Measurements from ENCODE around the gene DNAJC18.
A peak's percentile ranks its signal among the peaks of the same experiment; 100 is the strongest.
"Not testable (repeated sequence)": the region's sequence is repeated elsewhere in the genome, so short reads cannot be mapped to it uniquely, and the experiment has no call there.

Gene DNAJC18

GRCh38 chr5:139402561-139403158 is 36.7 kb downstream of the DNAJC18 start:
- DNase-seq = peak; percentile 68

- no peak for DNase-seq
Observed at GRCh38 chr5:139401546-139401945, 37.8 kb downstream of the DNAJC18 start.

GRCh38 chr5:139399501-139400121 is 39.7 kb downstream of the DNAJC18 start:
- no peak for DNase-seq

- DNase-seq = no peak
Observed at GRCh38 chr5:139397921-139398320, 41.4 kb downstream of the DNAJC18 start.

- no peak for DNase-seq
Observed at GRCh38 chr5:139396691-139397090, 42.6 kb downstream of the DNAJC18 start.

- DNase-seq = no peak
Observed at GRCh38 chr5:139395844-139396640, 43.3 kb downstream of the DNAJC18 start.

- DNase-seq = no peak
Observed at GRCh38 chr5:139394654-139395566, 44.4 kb downstream of the DNAJC18 start, which contains the start of gene PROB1. TSS of gene PROB1 (minus strand) at chr5:139395104. CDS start at chr5:139395081, 23 bp downstream.

GRCh38 chr5:139394123-139394653 is 45.1 kb downstream of the DNAJC18 start:
- no peak for DNase-seq

GRCh38 chr5:139393497-139394122 is 45.7 kb downstream of the DNAJC18 start:
- no peak for DNase-seq

- peak; percentile 90 for DNase-seq
Observed at GRCh38 chr5:139392678-139393496, 46.4 kb downstream of the DNAJC18 start.

- no peak for DNase-seq
Observed at GRCh38 chr5:139392324-139392677, 47.0 kb downstream of the DNAJC18 start.

- DNase-seq = no peak
Observed at GRCh38 chr5:139391570-139392323, 47.6 kb downstream of the DNAJC18 start.

- no peak for DNase-seq
Observed at GRCh38 chr5:139390639-139391569, 48.4 kb downstream of the DNAJC18 start.

- DNase-seq = no peak
Observed at GRCh38 chr5:139389701-139390638, 49.4 kb downstream of the DNAJC18 start, which contains the start of gene MZB1. TSS of gene MZB1 (minus strand) at chr5:139389913. CDS start at chr5:139389856, 57 bp downstream.

- no peak for DNase-seq
Observed at GRCh38 chr5:139388198-139388821, 51.0 kb downstream of the DNAJC18 start.

- no peak for DNase-seq
Observed at GRCh38 chr5:139387611-139388197, 51.6 kb downstream of the DNAJC18 start.

GRCh38 chr5:139386956-139387355 is 52.4 kb downstream of the DNAJC18 start:
- DNase-seq = not testable (repeated sequence)
